NB4 (cell line): ENCODE data around the gene TPP2.

ENCODE experiments used
- DNase-seq: peaks from one replicate; pipeline ENCODE4 v3.0.0; 2010; ENCODE audit warnings: low read depth
- H3K4me3 ChIP-seq: one replicate; pipeline ENCODE4 v1.5.1; 2011; ENCODE audit warnings: mild to moderate bottlenecking, low read depth, low read length, moderate library complexity
- MYC ChIP-seq: IDR thresholded peaks from 2 replicates; pipeline ENCODE4 v1.6.1; 2011; ENCODE audit warnings: low read depth, low read length
- POLR2A ChIP-seq: IDR thresholded peaks from 2 replicates; pipeline ENCODE4 v1.6.1; 2011; ENCODE audit warnings: mild to moderate bottlenecking; ENCODE audit not compliant: insufficient read length; ENCODE audit errors: extremely low read depth
- TF ChIP-seq, protein P1 (sequence below): IDR thresholded peaks from 2 replicates; pipeline ENCODE4 v1.6.1; 2011; ENCODE audit warnings: low read depth, low read length
- TF ChIP-seq, protein P2 (sequence below): IDR thresholded peaks from one replicate; pipeline ENCODE4 v1.5.1; 2012; ENCODE audit warnings: low read depth, low read length

The TPP2 gene

GRCh38 chr13:102718746-102719145 lies 122.0 kb downstream of the TPP2 start:
- no peak for TF ChIP-seq POLR2A
- TF ChIP-seq, protein P1, sequence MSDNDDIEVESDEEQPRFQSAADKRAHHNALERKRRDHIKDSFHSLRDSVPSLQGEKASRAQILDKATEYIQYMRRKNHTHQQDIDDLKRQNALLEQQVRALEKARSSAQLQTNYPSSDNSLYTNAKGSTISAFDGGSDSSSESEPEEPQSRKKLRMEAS = no peak
- DNase-seq = no peak
- H3K4me3 ChIP-seq = no peak overlapping the region

DNA sequence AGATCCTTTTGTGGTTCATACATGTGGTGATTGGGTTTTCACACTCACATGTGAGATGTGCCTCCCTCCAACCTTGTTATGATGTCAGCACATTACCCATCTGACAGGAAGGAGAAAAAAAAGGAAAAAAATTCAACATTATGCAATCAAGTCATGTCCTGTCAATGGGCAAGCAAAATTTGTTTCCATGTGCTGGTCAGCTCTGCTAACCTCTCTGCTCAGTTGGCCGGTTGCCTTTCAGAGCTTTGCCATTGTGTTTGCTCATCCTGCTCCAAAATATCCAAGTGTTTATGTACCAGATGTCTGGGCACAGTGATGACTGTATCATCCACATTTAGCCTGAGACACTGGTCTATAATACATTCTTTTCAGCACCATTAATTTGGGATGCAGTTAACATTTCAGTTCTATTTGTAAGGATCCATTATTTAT lies 125.0 kb downstream of the TPP2 start:
- no peak for DNase-seq
- H3K4me3 ChIP-seq = no peak overlapping the region
- TF ChIP-seq, protein P1 = 0 out of 2 replicates have a peak, but pooled peaks have one; percentile 9
- TF ChIP-seq, protein P2, sequence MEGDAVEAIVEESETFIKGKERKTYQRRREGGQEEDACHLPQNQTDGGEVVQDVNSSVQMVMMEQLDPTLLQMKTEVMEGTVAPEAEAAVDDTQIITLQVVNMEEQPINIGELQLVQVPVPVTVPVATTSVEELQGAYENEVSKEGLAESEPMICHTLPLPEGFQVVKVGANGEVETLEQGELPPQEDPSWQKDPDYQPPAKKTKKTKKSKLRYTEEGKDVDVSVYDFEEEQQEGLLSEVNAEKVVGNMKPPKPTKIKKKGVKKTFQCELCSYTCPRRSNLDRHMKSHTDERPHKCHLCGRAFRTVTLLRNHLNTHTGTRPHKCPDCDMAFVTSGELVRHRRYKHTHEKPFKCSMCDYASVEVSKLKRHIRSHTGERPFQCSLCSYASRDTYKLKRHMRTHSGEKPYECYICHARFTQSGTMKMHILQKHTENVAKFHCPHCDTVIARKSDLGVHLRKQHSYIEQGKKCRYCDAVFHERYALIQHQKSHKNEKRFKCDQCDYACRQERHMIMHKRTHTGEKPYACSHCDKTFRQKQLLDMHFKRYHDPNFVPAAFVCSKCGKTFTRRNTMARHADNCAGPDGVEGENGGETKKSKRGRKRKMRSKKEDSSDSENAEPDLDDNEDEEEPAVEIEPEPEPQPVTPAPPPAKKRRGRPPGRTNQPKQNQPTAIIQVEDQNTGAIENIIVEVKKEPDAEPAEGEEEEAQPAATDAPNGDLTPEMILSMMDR = no peak

- peak; percentile 38 for DNase-seq
- no peak for TF ChIP-seq POLR2A
- TF ChIP-seq MYC = peak; percentile 30; the same call in 1 of the 2 replicates
- TF ChIP-seq, protein P1 = peak; percentile 59
- no peak overlapping the region for H3K4me3 ChIP-seq
Measured at GRCh38 chr13:102724923-102725322, 128.1 kb downstream of the TPP2 start.

DNA sequence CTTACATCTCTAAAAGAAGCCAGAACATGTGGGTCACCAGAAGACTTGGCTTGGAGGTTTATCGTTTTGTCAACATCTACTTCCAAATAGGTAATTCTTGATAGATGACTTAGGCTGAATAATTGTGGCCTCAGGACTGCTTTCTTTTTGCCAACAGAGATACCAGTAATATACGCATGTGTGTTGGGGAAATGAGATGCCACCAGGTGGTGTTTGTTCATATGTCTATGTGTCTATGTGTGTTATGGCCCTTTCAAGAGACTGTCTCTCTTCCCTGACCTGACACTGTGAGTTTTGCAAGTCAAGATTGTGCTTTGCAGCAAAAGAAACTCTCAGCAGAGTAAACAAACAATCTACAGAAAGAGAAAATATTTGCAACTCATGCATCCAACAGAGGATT lies 129.6 kb downstream of the TPP2 start:
- DNase-seq = peak; percentile 32
- TF ChIP-seq POLR2A (no peak), MYC (no peak)
- TF ChIP-seq, protein P2 = no peak
- TF ChIP-seq, protein P1 = no peak
- H3K4me3 ChIP-seq = no peak overlapping the region
